ENCODE results near the gene DLGAP4.

DNA sequence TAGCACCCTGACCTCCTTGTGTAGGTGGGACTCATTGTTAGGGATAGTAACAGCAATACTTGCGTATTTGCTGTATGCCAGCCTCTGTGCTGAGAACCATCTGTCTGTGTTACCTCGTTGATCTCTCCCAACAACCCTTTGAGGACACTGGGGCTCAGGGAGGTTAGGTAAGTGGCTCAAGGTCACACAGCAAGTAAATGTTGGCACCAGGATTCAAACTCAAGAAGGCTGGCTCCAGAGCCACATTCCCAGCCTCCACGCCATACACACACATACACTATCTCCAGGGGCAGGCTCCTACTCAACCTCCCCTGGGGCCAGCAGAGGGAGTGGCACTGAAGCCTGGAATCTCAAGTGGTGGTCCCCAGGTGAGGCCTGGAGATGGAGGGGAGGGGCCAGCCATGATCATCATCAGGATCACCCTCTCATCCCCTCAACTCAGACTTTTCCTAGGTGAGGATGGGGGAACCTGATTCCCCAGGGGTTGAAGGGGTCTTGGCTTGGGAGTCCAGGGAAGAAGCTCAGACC, 109.4 kb downstream of the DLGAP4 start:
- TF ChIP-seq BHLHE40 (IDR thresholded peaks at IDR 0.05; ENCODE audit: borderline replicate concordance) (no peak), NFRKB (IDR thresholded peaks at IDR 0.05) (no peak), FOXK2 (IDR thresholded peaks at IDR 0.05) (no peak), HDGF (IDR thresholded peaks at IDR 0.05; ENCODE audit: borderline replicate concordance) (no peak)
